PC-3 (cell line): Measurements from ENCODE around the gene STX4. TPM values are rescaled to one million over a fixed set of nuclear protein-coding genes. Genes with fewer than 3 reads are reported as not detected.

Source experiments
- ATAC-seq: fragments of 200-7000 bp; cut with Tn5 transposase; 2 replicates; pipeline ENCODE4 v1.9.1; 2020; ENCODE audit warnings: mild to moderate bottlenecking, moderate library complexity
- BruUV-seq: library from RNA; stranded (reverse); fragments of 400-500 nt; replicated peaks from 2 replicates; lab custom pipeline; 2021; lab: Mats Ljungman, UMichigan
- CTCF ChIA-PET: fragments of 300-600 bp; sonication (Branson Sonifier 250); formaldehyde crosslinking; loops from one replicate; lab custom pipeline; 2022; ENCODE audit warnings: antibody characterized with exemption; lab: Charles Lee
- POLR2A ChIA-PET: fragments of 300-600 bp; sonication (Branson Sonifier 250); formaldehyde crosslinking; loops from one replicate; lab custom pipeline; 2022; ENCODE audit warnings: antibody characterized with exemption; ENCODE audit not compliant: unreplicated experiment; lab: Charles Lee
- DNase-seq: peaks from one replicate; pipeline ENCODE4 v3.0.0-alpha.2; 2015
- H2AFZ ChIP-seq: fragments of 300-600 bp; sonication (generic); 2 replicates; pipeline ENCODE4 v1.6.0; 2016; ENCODE audit warnings: antibody characterized with exemption, low read length
- H3F3A ChIP-seq: fragments of 300-600 bp; sonication (generic); one replicate; pipeline ENCODE4 v1.6.0; 2017; ENCODE audit warnings: antibody characterized with exemption, low read length, control low read depth, mild to moderate bottlenecking; ENCODE audit not compliant: unreplicated experiment
- H3K27ac ChIP-seq: fragments of 300-600 bp; sonication (generic); 2 replicates; pipeline ENCODE4 v1.5.1; 2016; ENCODE audit warnings: mild to moderate bottlenecking, low read length
- H3K27me3 ChIP-seq: fragments of 300-600 bp; sonication (generic); 2 replicates; pipeline ENCODE4 v1.6.1; 2016; ENCODE audit warnings: low read length, mixed read lengths
- H3K36me3 ChIP-seq: fragments of 300-600 bp; sonication (generic); 2 replicates; pipeline ENCODE4 v1.6.1; 2016; ENCODE audit warnings: low read depth, mixed run types, low read length, mixed read lengths
- H3K4me1 ChIP-seq: fragments of 300-600 bp; sonication (generic); 2 replicates; pipeline ENCODE4 v1.5.1; 2016; ENCODE audit warnings: low read length; ENCODE audit not compliant: insufficient read depth
- H3K4me2 ChIP-seq: fragments of 300-600 bp; sonication (generic); 2 replicates; pipeline ENCODE4 v1.6.0; 2016; ENCODE audit warnings: low read length
- H3K4me3 ChIP-seq: fragments of 300-600 bp; sonication (generic); 2 replicates; pipeline ENCODE4 v1.5.1; 2016; ENCODE audit warnings: mild to moderate bottlenecking, low read length, mixed read lengths
- H3K79me2 ChIP-seq: fragments of 300-600 bp; sonication (generic); 2 replicates; pipeline ENCODE4 v1.6.1; 2017; ENCODE audit warnings: low read length, mixed read lengths
- H3K9ac ChIP-seq: fragments of 300-600 bp; sonication (generic); 2 replicates; pipeline ENCODE4 v1.6.0; 2016; ENCODE audit warnings: mild to moderate bottlenecking, low read length
- H3K9me2 ChIP-seq: fragments of 300-600 bp; sonication (generic); replicated peaks from 2 replicates; pipeline ENCODE4 v1.6.1; 2016; ENCODE audit warnings: mixed run types, low read length, mixed read lengths
- H3K9me3 ChIP-seq: fragments of 300-600 bp; sonication (generic); 2 replicates; pipeline ENCODE4 v1.6.1; 2016; ENCODE audit warnings: low read length, mixed read lengths
- H4K20me1 ChIP-seq: fragments of 300-600 bp; sonication (generic); 2 replicates; pipeline ENCODE4 v1.6.1; 2016; ENCODE audit warnings: low read length, mixed read lengths
- EZH2 ChIP-seq: fragments of 300-600 bp; sonication (generic); IDR thresholded peaks from one replicate; pipeline ENCODE4 v1.6.1; 2017; ENCODE audit warnings: antibody characterized with exemption, mild to moderate bottlenecking, low read length; ENCODE audit not compliant: unreplicated experiment
- EZH2phosphoT487 ChIP-seq: fragments of 300-600 bp; sonication (generic); IDR thresholded peaks from 2 replicates; pipeline ENCODE4 v1.6.1; 2018; ENCODE audit warnings: mild to moderate bottlenecking, antibody characterized with exemption, low read length, borderline replicate concordance
- intact Hi-C: fragments of 100-400 bp; cut with micrococcal nuclease; formaldehyde crosslinking; loops from 2 replicates; pipeline ENCODE4 v1.9.0; 2023
- total RNA-seq: library from RNA; depleted of rRNA; stranded (reverse); fragments of >200 nt; gene quantifications from 2 replicates; pipeline ENCODE4 v1.2.3, GENCODE V29; 2014
- TF ChIP-seq, protein P1 (sequence below): fragments of 300-600 bp; sonication (generic); conservative IDR thresholded peaks from 2 replicates; pipeline ENCODE4 v1.5.1; 2017; ENCODE audit warnings: antibody characterized with exemption, low read depth, mild to moderate bottlenecking, low read length

Gene STX4
- total RNA-seq, 1 experiment from 2014 or later, result 27.4 TPM

DNA sequence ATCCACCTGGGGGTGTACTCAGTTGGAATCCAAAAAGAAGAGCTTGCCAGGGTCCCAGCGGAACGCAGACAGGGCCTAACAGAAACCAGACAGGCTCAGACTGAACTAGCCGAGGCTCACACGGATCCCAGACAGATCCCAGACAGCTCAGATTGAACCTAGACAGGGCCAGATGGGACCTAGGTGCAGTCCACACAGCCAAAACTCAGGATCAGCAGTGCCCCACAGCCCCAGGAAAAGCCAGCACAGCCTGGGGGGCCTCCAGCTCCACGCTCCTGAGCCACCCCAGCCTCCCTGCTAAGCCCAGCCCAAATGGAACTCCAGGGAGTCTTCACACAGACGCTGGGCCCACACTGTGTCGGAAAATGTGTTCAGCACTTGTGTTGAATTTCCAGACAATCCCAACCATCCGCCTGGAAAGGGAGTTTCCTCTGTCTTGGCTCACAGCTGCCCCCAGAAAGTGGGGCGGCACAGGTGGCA, 30.5 kb upstream of the STX4 start:
- H3K4me2 ChIP-seq, result no peak overlapping the region
- no peak overlapping the region for H3K4me3 ChIP-seq
- H3K79me2 ChIP-seq, result no peaks in the 10 kb centered on the region
- POLR2A ChIA-PET, result interaction anchor here (0.5 kb wide), 1 partner anchor 139 kb away, joined by 4 read pairs; no protein-coding TSS in a partner anchor
- H3K9ac ChIP-seq, result no peak overlapping the region
- H3K9me3 ChIP-seq, result no peaks in the 10 kb centered on the region
- H3K36me3 ChIP-seq, result no peaks in the 10 kb centered on the region
- no peaks in the 10 kb centered on the region for H3K27me3 ChIP-seq
- no peak overlapping the region for H3K27ac ChIP-seq
- TF ChIP-seq, protein P1, sequence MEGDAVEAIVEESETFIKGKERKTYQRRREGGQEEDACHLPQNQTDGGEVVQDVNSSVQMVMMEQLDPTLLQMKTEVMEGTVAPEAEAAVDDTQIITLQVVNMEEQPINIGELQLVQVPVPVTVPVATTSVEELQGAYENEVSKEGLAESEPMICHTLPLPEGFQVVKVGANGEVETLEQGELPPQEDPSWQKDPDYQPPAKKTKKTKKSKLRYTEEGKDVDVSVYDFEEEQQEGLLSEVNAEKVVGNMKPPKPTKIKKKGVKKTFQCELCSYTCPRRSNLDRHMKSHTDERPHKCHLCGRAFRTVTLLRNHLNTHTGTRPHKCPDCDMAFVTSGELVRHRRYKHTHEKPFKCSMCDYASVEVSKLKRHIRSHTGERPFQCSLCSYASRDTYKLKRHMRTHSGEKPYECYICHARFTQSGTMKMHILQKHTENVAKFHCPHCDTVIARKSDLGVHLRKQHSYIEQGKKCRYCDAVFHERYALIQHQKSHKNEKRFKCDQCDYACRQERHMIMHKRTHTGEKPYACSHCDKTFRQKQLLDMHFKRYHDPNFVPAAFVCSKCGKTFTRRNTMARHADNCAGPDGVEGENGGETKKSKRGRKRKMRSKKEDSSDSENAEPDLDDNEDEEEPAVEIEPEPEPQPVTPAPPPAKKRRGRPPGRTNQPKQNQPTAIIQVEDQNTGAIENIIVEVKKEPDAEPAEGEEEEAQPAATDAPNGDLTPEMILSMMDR, result no peak
- TF ChIP-seq EZH2phosphoT487 (no peak), EZH2 (no peak)
- DNase-seq, result no peak
- H3K4me1 ChIP-seq, result peaks cover 21% of the 10 kb centered on the region
- no TSS peak for BruUV-seq
- no peaks in the 10 kb centered on the region for H4K20me1 ChIP-seq
- ATAC-seq, result no peak
- no peaks in the 10 kb centered on the region for H3K9me2 ChIP-seq
- no peaks in the 10 kb centered on the region for H3F3A ChIP-seq
- CTCF ChIA-PET, result no interaction called here
- no peak overlapping the region for H2AFZ ChIP-seq
- intact Hi-C loops, result no loop called here

DNA sequence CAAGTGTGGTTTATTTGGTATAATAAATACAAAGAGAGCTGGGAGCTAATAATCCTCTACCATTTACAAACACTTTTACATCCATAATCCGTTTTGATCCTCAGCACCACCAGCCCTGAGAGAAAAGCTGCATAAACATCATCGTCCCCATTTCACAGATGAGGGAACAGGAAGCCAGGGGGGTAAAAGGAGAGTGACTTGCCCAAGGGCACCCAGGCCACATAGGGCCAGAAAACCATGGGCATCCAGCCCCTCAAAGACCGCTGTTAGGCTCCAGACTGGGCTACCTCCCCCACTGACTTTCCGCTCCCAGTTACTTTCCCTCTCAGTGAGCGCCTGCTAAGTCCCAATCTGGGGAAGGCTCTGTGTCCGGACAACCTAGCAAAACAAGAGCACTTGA, 29.6 kb upstream of the STX4 start:
- no peaks in the 10 kb centered on the region for H4K20me1 ChIP-seq
- H3K4me1 ChIP-seq, result peaks cover 17% of the 10 kb centered on the region
- no peaks in the 10 kb centered on the region for H3F3A ChIP-seq
- no peak overlapping the region for H3K27ac ChIP-seq
- ChIA-PET CTCF (no interaction called here), POLR2A (no interaction called here)
- H3K79me2 ChIP-seq, result no peaks in the 10 kb centered on the region
- no peaks in the 10 kb centered on the region for H3K36me3 ChIP-seq
- intact Hi-C loops, result no loop called here
- no peaks in the 10 kb centered on the region for H3K9me2 ChIP-seq
- H3K9me3 ChIP-seq, result no peaks in the 10 kb centered on the region
- TF ChIP-seq EZH2 (no peak), EZH2phosphoT487 (no peak)
- TF ChIP-seq, protein P1, result no peak
- no peak overlapping the region for H3K4me3 ChIP-seq
- DNase-seq, result no peak
- no peak overlapping the region for H3K9ac ChIP-seq
- H2AFZ ChIP-seq, result no peak overlapping the region
- no peak for ATAC-seq
- H3K4me2 ChIP-seq, result no peak overlapping the region
- no peaks in the 10 kb centered on the region for H3K27me3 ChIP-seq
- BruUV-seq, result no TSS peak

DNA sequence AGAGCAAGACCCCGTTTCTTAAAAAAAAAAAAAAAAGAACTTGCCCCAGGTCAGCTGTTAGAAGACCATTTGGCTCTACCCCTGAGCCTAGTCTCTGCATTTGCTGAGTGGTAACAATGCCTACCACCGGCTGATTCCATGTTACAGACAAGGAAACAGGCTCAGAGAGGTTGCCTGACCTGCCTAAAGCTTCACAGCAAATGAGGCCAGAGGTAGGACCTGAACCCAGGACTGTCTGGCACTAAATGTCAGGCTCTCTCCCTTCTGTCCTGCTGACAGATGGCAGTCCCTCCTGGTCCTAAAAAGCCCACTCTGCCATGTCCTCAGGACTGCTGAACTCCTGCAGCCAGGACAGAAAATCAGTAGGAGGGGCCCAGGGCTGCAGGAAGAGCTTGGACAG, 28.7 kb upstream of the STX4 start:
- H3K4me2 ChIP-seq, result no peak overlapping the region
- H3K9me3 ChIP-seq, result no peaks in the 10 kb centered on the region
- H3K4me1 ChIP-seq, result peaks cover 8% of the 10 kb centered on the region; the same call in 1 of the 2 replicates
- no TSS peak for BruUV-seq
- intact Hi-C loops, result no loop called here
- no peak overlapping the region for H2AFZ ChIP-seq
- no peaks in the 10 kb centered on the region for H4K20me1 ChIP-seq
- no peaks in the 10 kb centered on the region for H3K79me2 ChIP-seq
- no peak overlapping the region for H3K4me3 ChIP-seq
- H3K27ac ChIP-seq, result no peak overlapping the region
- H3K9ac ChIP-seq, result no peak overlapping the region
- H3F3A ChIP-seq, result no peaks in the 10 kb centered on the region
- DNase-seq, result no peak
- ChIA-PET CTCF (no interaction called here), POLR2A (no interaction called here)
- no peak for ATAC-seq
- H3K27me3 ChIP-seq, result no peaks in the 10 kb centered on the region
- H3K9me2 ChIP-seq, result no peaks in the 10 kb centered on the region
- no peaks in the 10 kb centered on the region for H3K36me3 ChIP-seq
- TF ChIP-seq EZH2 (no peak), EZH2phosphoT487 (no peak)
- TF ChIP-seq, protein P1, result no peak
